HUES64 (cell line): ENCODE measurements around the gene NTRK3.

Source experiments
- H3K27ac ChIP-seq: 2 replicates; pipeline ENCODE4 v1.7.0; 2013; ENCODE audit warnings: low read depth, low read length, inconsistent platforms
- H3K27me3 ChIP-seq: 2 replicates; pipeline ENCODE4 v1.6.1; 2013; ENCODE audit warnings: mild to moderate bottlenecking, low read length; ENCODE audit not compliant: insufficient read depth
- H3K36me3 ChIP-seq: 2 replicates; pipeline ENCODE4 v1.6.1; 2013; ENCODE audit warnings: mild to moderate bottlenecking, low read length; ENCODE audit not compliant: insufficient read depth
- H3K4me1 ChIP-seq: 2 replicates; pipeline ENCODE4 v1.6.1; 2013; ENCODE audit warnings: mild to moderate bottlenecking, low read length, moderate library complexity; ENCODE audit not compliant: insufficient read depth
- H3K4me3 ChIP-seq: 2 replicates; pipeline ENCODE4 v1.5.1; 2013; ENCODE audit warnings: mild to moderate bottlenecking, low read length, moderate library complexity
- H3K9ac ChIP-seq: 2 replicates; pipeline ENCODE4 v1.6.1; 2013; ENCODE audit warnings: mild to moderate bottlenecking, low read depth, low read length
- H3K9me3 ChIP-seq: 2 replicates; pipeline ENCODE4 v1.6.1; 2013; ENCODE audit warnings: low read depth, low read length; ENCODE audit not compliant: insufficient read depth
- WGBS: fragments of 150-250, 120-280 bp; methylation state at CpG from one replicate; pipeline ENCODE4 v1.1.7; 2013; ENCODE audit warnings: missing lambda C conversion rate; 5-methylcytosine and 5-hydroxymethylcytosine counted together

The NTRK3 gene

DNA sequence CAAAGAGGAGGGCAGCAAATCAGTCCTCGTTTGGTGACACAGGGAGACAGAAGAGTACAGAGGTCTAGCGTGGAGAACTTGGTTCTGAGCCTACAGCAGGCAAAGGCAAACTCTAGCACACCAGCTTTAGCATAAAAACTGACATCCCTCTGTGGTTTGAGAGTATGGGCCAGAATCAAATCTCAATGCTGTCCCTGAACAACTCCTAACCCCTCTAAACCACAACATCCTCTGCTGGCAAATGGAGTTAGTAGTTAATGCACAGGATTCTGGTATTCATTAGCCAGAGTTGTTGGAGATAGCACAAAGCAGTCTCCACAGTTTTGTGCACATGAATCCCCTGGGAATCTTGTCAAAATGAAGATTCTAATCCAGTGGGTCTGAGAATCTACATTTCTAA lies 315.8 kb downstream of the NTRK3 start:
- Histone ChIP-seq H3K4me3 (no peak overlapping the region), H3K9me3 (no peaks in the 10 kb centered on the region)

DNA sequence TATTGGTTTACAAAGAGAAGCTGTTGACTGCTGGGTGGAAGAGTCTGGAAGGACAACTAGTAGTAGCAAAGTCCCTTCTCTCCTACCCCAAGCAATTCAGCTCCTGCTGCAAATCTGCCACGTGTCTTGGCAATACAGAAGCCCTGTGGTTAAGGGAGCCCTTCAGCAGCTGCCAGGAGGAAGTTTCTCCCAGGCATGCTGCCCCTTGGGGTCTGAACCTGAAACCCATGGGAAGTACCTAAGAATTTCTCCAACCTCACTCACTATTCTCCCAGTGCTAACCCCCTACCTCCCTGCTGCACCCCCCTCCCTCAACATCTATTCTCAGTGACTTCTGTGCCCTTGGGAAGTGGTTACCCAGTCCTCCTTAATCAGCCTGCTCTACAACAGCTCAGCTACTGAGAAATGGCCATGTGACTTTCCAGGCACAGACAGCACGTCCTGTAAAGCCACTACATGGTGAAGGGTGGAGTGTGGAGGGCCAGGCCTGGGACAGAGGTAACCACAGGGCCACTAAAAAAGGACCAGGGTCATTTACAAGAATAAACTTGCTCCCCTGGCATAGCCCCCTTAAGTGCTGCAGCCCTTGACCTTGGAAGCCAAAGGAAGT lies 316.6 kb downstream of the NTRK3 start:
- Histone ChIP-seq H3K4me1 (peaks cover 3% of the 10 kb centered on the region; the same call in 1 of the 2 replicates), H3K9ac (no peak overlapping the region), H3K27me3 (no peaks in the 10 kb centered on the region), H3K9me3 (no peaks in the 10 kb centered on the region), H3K36me3 (no peaks in the 10 kb centered on the region), H3K4me3 (no peak overlapping the region), H3K27ac (no peak overlapping the region)
- 78% methylated on average over 2 of the region's 2 CpGs for WGBS

More for the DNA sequence above, 315.8 kb downstream of the NTRK3 start:
- no peaks in the 10 kb centered on the region for H3K36me3 ChIP-seq
- H3K4me1 ChIP-seq, result peaks cover 3% of the 10 kb centered on the region; the same call in 1 of the 2 replicates
- no peak overlapping the region for H3K9ac ChIP-seq
- WGBS, result 82% methylated on average over 2 of the region's 2 CpGs
- H3K27me3 ChIP-seq, result no peaks in the 10 kb centered on the region
- no peak overlapping the region for H3K27ac ChIP-seq

DNA sequence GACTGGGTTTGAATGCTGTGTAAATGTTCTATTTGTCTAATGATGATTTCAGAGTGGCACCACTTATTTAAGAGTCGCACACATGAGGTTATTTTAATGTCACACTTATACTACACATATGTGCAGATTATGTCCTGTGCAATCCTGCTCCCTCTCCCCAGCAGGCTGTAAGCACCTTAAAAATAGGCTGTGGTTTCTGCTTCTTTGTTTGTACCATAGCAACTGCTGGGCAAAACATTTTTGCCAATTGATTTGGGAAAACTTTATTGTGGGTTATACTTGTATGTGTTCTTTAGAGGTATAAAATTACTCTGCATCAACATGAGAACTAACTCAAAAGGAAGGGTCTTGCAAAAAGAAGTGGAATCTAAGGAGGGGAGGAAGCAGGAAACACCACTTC lies 318.5 kb downstream of the NTRK3 start:
- no peak overlapping the region for H3K4me3 ChIP-seq
- H3K27ac ChIP-seq, result no peak overlapping the region
- H3K9me3 ChIP-seq, result no peaks in the 10 kb centered on the region
- peaks cover 3% of the 10 kb centered on the region; the same call in 1 of the 2 replicates for H3K4me1 ChIP-seq
- no peaks in the 10 kb centered on the region for H3K27me3 ChIP-seq
- no CpG with 5 or more reads among the region's 1 CpG for WGBS
- H3K9ac ChIP-seq, result no peak overlapping the region
- H3K36me3 ChIP-seq, result no peaks in the 10 kb centered on the region

DNA sequence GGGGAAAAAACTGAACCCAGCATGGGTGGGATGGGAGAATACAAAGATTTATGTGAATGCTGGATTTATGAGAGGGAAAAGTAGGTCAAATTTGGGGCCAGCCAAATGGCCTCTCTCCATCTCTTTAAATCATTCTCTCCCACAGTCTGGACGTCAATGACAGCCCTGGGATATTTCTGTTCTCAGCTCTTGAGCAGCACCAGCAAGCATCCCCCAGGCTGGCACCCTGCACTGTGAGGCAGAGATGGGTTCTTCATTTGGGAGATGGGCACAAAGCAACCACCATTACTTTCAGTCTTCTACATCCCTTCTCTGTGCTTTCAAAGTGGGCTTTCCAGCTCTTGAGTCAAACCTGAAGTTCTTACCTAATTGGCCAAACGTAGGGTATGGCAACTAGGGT lies 321.0 kb downstream of the NTRK3 start:
- no peak overlapping the region for H3K27ac ChIP-seq
- H3K9ac ChIP-seq, result no peak overlapping the region
- 86% methylated on average over 2 of the region's 2 CpGs for WGBS
- no peak overlapping the region for H3K4me3 ChIP-seq
- no peaks in the 10 kb centered on the region for H3K36me3 ChIP-seq
- H3K27me3 ChIP-seq, result no peaks in the 10 kb centered on the region
- H3K9me3 ChIP-seq, result no peaks in the 10 kb centered on the region
- H3K4me1 ChIP-seq, result no peaks in the 10 kb centered on the region

DNA sequence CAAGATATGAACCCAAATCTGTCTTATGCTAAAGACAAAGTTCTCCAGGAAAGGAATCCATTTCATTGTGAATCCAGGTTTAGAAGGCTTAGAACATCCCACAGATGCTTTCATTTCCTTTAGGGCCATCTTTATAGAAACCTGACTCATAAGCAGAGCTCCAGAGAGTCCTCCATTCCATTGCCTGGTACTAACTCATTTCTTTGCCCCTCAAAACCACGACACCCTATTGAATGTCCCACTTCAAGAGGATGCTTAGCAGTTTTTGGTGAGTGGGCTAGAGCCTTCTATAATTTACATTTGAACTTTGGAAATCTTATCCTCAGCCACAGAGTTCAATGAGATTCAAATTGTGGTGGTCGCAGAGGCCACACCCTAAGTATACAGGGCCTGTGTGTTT lies 325.0 kb downstream of the NTRK3 start:
- 91% methylated on average over 2 of the region's 2 CpGs for WGBS
- Histone ChIP-seq H3K4me3 (no peak overlapping the region), H3K4me1 (no peaks in the 10 kb centered on the region), H3K36me3 (no peaks in the 10 kb centered on the region), H3K27me3 (no peaks in the 10 kb centered on the region), H3K27ac (no peak overlapping the region), H3K9me3 (no peaks in the 10 kb centered on the region), H3K9ac (no peak overlapping the region)

DNA sequence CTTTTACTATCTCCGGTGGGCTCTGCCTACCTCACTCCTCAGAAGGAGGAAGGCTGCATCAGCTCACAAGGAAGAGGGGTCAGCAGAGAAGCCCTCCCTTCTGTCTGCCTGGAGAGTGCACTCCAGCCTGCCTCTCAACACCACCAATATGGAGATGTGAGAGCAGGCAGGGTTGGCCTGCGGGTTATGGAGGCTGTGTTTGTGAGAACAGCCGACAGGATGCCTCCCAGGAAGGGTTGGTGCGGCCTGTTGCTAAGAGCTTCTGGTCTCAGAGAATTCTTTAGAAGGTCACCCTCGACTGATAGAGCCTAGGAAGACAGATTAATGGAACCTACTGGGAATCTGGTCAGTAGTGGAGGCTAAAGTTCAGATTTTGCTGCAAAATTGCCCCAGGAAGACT lies 326.1 kb downstream of the NTRK3 start:
- Histone ChIP-seq H3K36me3 (no peaks in the 10 kb centered on the region), H3K9me3 (no peaks in the 10 kb centered on the region), H3K4me1 (no peaks in the 10 kb centered on the region), H3K27ac (no peak overlapping the region), H3K27me3 (no peaks in the 10 kb centered on the region), H3K9ac (no peak overlapping the region), H3K4me3 (no peak overlapping the region)
- 88% methylated on average over 5 of the region's 5 CpGs for WGBS

DNA sequence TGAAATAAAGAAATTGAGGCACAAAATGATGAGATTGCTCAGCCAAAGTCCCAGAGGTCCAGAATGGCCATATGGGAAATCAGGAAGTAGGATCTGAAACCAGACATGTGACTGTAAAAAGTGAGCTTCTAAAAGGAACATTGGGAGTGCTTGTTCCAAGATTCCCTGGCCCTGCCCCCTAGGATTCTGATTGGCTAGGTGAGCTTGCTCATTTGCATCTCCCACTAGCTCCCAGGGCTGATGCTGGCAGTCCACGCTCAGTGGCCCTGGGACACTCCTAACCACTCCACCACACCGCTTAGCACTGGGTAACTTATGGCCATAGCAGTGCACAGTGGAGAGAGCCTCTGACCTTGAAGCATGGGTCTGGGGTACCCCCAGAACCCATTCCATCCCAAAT lies 326.7 kb downstream of the NTRK3 start:
- H3K27ac ChIP-seq, result no peak overlapping the region
- no peak overlapping the region for H3K9ac ChIP-seq
- no peaks in the 10 kb centered on the region for H3K27me3 ChIP-seq
- H3K9me3 ChIP-seq, result no peaks in the 10 kb centered on the region
- H3K4me3 ChIP-seq, result no peak overlapping the region
- no peaks in the 10 kb centered on the region for H3K36me3 ChIP-seq
- 82% methylated on average over 2 of the region's 2 CpGs for WGBS
- no peaks in the 10 kb centered on the region for H3K4me1 ChIP-seq

DNA sequence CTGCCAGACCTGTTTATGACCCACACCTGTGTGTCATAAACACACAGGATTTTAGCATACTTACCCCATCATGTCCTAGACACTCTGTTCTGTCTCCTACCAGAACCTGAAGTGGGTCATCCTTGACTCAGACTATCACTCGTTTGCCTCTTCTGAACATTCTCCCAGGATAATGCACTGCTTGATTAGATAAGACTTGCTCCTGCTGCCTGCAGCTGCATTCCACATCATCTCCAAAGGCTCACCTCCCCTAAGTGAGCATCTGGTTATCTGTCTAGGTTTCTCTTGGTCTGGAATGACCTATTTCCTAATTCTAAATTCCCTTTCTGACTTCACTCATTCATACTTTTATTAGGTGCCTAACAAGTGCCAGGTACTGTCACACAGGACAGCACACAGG lies 332.1 kb downstream of the NTRK3 start:
- Histone ChIP-seq H3K9me3 (no peaks in the 10 kb centered on the region), H3K36me3 (no peaks in the 10 kb centered on the region), H3K4me3 (no peak overlapping the region), H3K27me3 (no peaks in the 10 kb centered on the region), H3K9ac (no peak overlapping the region), H3K4me1 (no peaks in the 10 kb centered on the region), H3K27ac (no peak overlapping the region)
- WGBS, result 80% methylated on average over 1 of the region's 1 CpG

DNA sequence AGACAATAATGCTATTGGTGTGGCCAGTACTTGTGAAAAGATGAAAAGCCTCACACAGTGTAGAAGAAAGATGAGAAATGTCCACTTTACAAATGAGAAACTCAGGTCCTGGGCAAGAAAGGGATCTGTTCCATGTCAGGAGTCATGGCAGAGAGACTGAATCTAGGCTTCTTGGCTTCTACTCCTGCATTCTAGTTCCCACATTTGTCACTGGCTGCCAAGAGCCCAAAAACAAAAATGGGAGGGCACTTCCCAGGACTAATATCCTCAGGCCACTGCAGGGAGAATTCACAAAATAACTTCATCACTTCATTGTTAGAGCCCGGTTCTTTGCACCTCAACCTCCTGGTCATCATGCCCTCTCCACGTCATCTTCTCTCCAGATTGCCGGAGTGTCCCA lies 337.5 kb downstream of the NTRK3 start:
- Histone ChIP-seq H3K27ac (no peak overlapping the region), H3K36me3 (no peaks in the 10 kb centered on the region), H3K4me1 (no peaks in the 10 kb centered on the region), H3K9ac (no peak overlapping the region), H3K9me3 (no peaks in the 10 kb centered on the region), H3K4me3 (no peak overlapping the region), H3K27me3 (no peaks in the 10 kb centered on the region)
- 91% methylated on average over 3 of the region's 3 CpGs for WGBS

DNA sequence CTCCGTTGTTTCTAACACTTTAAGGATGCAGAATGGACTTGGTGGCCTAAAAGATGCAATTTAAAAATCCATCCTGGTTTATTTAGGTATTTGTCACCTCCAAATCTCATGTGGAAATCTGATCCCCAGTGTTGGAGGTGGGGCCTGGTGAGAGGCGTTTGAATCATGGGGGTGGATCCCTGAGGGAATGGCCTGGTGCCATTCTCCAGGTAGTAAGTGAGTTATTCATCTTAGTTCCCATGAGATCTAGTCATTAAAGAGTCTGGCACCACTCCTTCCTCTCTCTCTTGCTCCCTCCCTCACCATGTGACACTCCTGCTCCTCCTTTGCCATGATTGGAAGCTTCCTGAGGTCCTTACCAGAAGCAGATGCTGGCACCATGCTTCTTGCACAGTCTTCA lies 339.1 kb downstream of the NTRK3 start:
- H3K27me3 ChIP-seq, result no peaks in the 10 kb centered on the region
- H3K9me3 ChIP-seq, result no peaks in the 10 kb centered on the region
- H3K4me3 ChIP-seq, result no peak overlapping the region
- WGBS, result 75% methylated on average over 2 of the region's 2 CpGs
- no peak overlapping the region for H3K9ac ChIP-seq
- H3K4me1 ChIP-seq, result no peaks in the 10 kb centered on the region
- H3K36me3 ChIP-seq, result no peaks in the 10 kb centered on the region
- H3K27ac ChIP-seq, result no peak overlapping the region

DNA sequence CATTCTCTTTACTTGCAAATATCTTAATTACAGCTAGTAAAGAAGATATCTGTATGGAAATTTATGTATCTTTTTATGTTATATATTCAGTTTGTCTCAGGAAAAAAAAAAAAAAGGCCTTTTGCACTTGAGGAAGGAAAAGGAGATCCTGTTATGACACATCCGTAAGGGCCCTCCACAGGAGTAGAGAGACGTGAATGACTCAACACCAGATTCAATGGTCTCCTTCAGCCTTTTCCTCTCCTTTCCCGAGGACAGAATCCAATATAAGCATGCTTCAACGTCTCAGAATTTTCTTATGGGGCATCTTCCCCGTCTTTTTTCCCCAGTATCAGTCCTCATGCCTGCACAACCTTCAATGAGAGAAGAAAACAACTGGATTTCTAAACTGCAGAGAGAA lies 340.3 kb downstream of the NTRK3 start:
- WGBS, result 85% methylated on average over 5 of the region's 5 CpGs
- Histone ChIP-seq H3K27ac (no peak overlapping the region), H3K36me3 (no peaks in the 10 kb centered on the region), H3K9me3 (no peaks in the 10 kb centered on the region), H3K4me3 (no peak overlapping the region), H3K4me1 (no peaks in the 10 kb centered on the region), H3K27me3 (no peaks in the 10 kb centered on the region), H3K9ac (no peak overlapping the region)

DNA sequence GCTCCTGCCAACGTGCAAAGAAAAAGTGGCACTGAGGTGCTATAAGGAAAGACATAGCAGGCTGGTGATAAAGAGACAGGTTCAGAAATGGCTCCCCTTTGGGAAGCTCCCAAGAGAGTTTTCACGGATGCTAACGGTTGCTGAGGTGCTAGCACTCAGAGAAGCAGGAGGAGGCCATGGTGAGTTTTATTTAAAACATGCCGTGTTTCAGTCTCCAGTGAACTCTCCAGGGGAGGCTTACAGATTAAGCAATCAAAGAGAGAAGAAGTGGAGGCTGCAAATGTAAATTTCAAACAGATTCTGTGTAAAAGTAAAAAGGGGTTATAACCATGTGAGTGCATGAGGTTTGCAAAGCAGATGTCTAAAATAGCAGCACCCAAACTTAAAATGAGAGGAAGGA lies 346.2 kb downstream of the NTRK3 start:
- 75% methylated on average over 4 of the region's 4 CpGs for WGBS
- Histone ChIP-seq H3K36me3 (no peaks in the 10 kb centered on the region), H3K4me1 (no peaks in the 10 kb centered on the region), H3K9me3 (no peaks in the 10 kb centered on the region), H3K27me3 (no peaks in the 10 kb centered on the region), H3K9ac (no peak overlapping the region), H3K4me3 (no peak overlapping the region), H3K27ac (no peak overlapping the region)
